Activated T-helper 1 cell treated with anti-CD3 and anti-CD28 coated beads, Interleukin-12 subunit alpha, Interleukin-12 subunit beta, Interleukin-2, Interleukin-4 antibody, amounts not matched to agents 30 ng/mL and 10 ng/mL and 1 ng/mL, durations not matched to agents 14 hours and 24 hours and 36 hours (primary cell): ENCODE measurements around the gene PAGE2. TPM values are rescaled to one million over a fixed set of nuclear protein-coding genes. Genes with fewer than 3 reads are reported as not detected.
"Not testable (repeated sequence)": the region's sequence is repeated elsewhere in the genome, so short reads cannot be mapped to it uniquely, and the experiment has no call there.

Experiments used
- DNase-seq: peaks from one replicate; pipeline ENCODE4 v3.0.0; 2021; ENCODE audit warnings: low spot score
- H3K27ac Mint-ChIP-seq: one replicate; pipeline ENCODE4 v1.8.0; 2021; ENCODE audit warnings: mild to moderate bottlenecking, mixed read lengths
- H3K27me3 Mint-ChIP-seq: one replicate; pipeline ENCODE4 v1.8.0; 2022; ENCODE audit warnings: mild to moderate bottlenecking, moderate library complexity, mixed read lengths; ENCODE audit not compliant: insufficient read depth
- H3K36me3 Mint-ChIP-seq: one replicate; pipeline ENCODE4 v1.8.0; 2021; ENCODE audit warnings: low read depth, mixed read lengths
- H3K4me1 Mint-ChIP-seq: one replicate; pipeline ENCODE4 v1.8.0; 2021; ENCODE audit warnings: low read depth, mixed read lengths
- H3K4me3 Mint-ChIP-seq: one replicate; pipeline ENCODE4 v1.8.0; 2021; ENCODE audit warnings: mild to moderate bottlenecking, moderate library complexity, mixed read lengths
- H3K9me3 Mint-ChIP-seq: one replicate; pipeline ENCODE4 v1.8.0; 2021; ENCODE audit warnings: mixed read lengths
- intact Hi-C: fragments of 100-400 bp; cut with micrococcal nuclease; formaldehyde crosslinking; loops from one replicate; pipeline ENCODE4 v1.15.1; 2024
- total RNA-seq: library from RNA; stranded (reverse); gene quantifications from 2 replicates; pipeline ENCODE4 v1.2.3, GENCODE V29; 2022

Gene PAGE2, protein sequence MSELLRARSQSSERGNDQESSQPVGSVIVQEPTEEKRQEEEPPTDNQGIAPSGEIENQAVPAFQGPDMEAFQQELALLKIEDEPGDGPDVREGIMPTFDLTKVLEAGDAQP
- not detected in 2 replicates for total RNA-seq

GRCh38 chrX:55088795-55089489, at the start of gene PAGE2:
TSS of gene PAGE2 (plus strand) at chrX:55089018. CDS start at chrX:55090021, 1,003 bp downstream.
- H3K36me3 Mint-ChIP-seq: no peaks in the 10 kb centered on the region
- H3K9me3 Mint-ChIP-seq: no peaks in the 10 kb centered on the region
- no peaks in the 10 kb centered on the region for H3K4me1 Mint-ChIP-seq
- H3K27me3 Mint-ChIP-seq: peaks cover 1% of the 10 kb centered on the region
- H3K27ac Mint-ChIP-seq: no peak within 1 kb of the TSS
- intact Hi-C loops: no loop called here
- no peak for DNase-seq
- no peak within 1 kb of the TSS for H3K4me3 Mint-ChIP-seq

DNA sequence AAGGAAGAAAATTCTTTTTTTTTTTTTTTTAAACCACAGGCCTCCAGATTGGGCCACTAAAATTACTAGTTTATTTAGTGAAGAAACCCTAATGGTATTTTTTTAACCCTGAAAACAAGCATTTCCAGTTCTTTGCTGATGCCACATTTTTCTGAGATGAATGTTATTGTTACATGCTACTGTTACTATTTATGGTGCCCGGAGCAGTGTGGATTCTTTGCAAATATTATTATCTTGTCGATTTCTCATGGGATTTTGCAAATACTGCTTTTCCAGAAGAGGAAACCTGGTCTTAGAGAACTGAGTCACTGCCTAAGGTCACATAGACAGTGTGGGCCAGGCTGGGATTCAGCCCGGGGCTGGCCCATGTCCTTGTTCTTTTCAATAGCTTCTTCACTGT, 49.3 kb upstream of the PAGE2 start:
- no peaks in the 10 kb centered on the region for H3K4me1 Mint-ChIP-seq
- H3K27me3 Mint-ChIP-seq: peaks cover 2% of the 10 kb centered on the region
- no peaks in the 10 kb centered on the region for H3K36me3 Mint-ChIP-seq
- DNase-seq: no peak
- intact Hi-C loops: no loop called here
- H3K4me3 Mint-ChIP-seq: no peak overlapping the region
- no peak overlapping the region for H3K27ac Mint-ChIP-seq
- H3K9me3 Mint-ChIP-seq: no peaks in the 10 kb centered on the region

- DNase-seq: no peak
- Mint-ChIP-seq H3K4me3 (no peak overlapping the region), H3K36me3 (no peaks in the 10 kb centered on the region), H3K27me3 (peaks cover 2% of the 10 kb centered on the region), H3K9me3 (no peaks in the 10 kb centered on the region), H3K27ac (no peak overlapping the region), H3K4me1 (no peaks in the 10 kb centered on the region)
- intact Hi-C loops: no loop called here
These were observed 47.3 kb upstream of the PAGE2 start for GRCh38 chrX:55041514-55041913.

GRCh38 chrX:55050599-55050998, 38.2 kb upstream of the PAGE2 start:
- not testable (repeated sequence) for H3K27ac Mint-ChIP-seq
- intact Hi-C loops: loop anchor here (10.0 kb wide), 1 partner anchor 1006 kb away; the partner anchor contains the start of gene PHF8

GRCh38 chrX:55056820-55057674, 31.8 kb upstream of the PAGE2 start:
- Mint-ChIP-seq H3K27me3 (no peaks in the 10 kb centered on the region), H3K27ac (no peak overlapping the region), H3K36me3 (no peaks in the 10 kb centered on the region), H3K9me3 (no peaks in the 10 kb centered on the region), H3K4me3 (peak overlapping the region; percentile 58), H3K4me1 (peaks cover 12% of the 10 kb centered on the region)
- peak; percentile 0 for DNase-seq
- intact Hi-C loops: loop anchor here (1.0 to 10.0 kb wide), 7 partner anchors 58 to 1740 kb away; partner anchors contain the start of gene PHF8

More at GRCh38 chrX:55050599-55050998, 38.2 kb upstream of the PAGE2 start:
- H3K9me3 Mint-ChIP-seq, DNase-seq, H3K4me3 Mint-ChIP-seq, H3K4me1 Mint-ChIP-seq, H3K36me3 Mint-ChIP-seq, H3K27me3 Mint-ChIP-seq: not testable (repeated sequence)

- Mint-ChIP-seq H3K27ac (no peak overlapping the region), H3K4me1 (peaks cover 12% of the 10 kb centered on the region), H3K36me3 (no peaks in the 10 kb centered on the region), H3K4me3 (peak overlapping the region; percentile 58), H3K27me3 (peaks cover under 1% of the 10 kb centered on the region), H3K9me3 (no peaks in the 10 kb centered on the region)
- peak; percentile 0 for DNase-seq
- intact Hi-C loops: loop anchor here (1.0 to 10.0 kb wide), 7 partner anchors 59 to 1740 kb away; partner anchors contain the start of gene PHF8
These were observed 31.1 kb upstream of the PAGE2 start for GRCh38 chrX:55057675-55058249.

GRCh38 chrX:55067180-55067579, 21.6 kb upstream of the PAGE2 start:
- H3K36me3 Mint-ChIP-seq, H3K4me1 Mint-ChIP-seq, H3K27ac Mint-ChIP-seq, DNase-seq, H3K27me3 Mint-ChIP-seq, intact Hi-C loops, H3K9me3 Mint-ChIP-seq, H3K4me3 Mint-ChIP-seq: not testable (repeated sequence)

DNA sequence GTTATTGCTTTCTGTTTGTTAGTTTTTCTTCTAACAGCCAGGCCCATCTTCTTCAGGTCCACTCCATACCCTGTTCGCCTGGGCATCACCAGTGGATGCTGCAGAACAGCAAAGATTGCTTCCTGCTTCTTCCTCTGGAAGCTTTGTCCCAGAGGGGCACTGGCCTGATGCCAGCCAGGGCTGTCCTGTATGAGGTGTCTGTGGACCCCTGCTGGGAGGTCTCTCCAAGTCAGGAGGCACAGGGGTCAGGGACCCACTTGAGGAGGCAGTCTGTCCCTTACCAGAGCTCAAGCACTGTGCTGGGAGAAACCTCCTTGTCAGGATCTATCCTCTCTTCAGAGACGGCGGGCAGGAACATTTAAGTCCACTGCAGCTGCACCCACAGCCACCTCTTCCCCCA, 16.5 kb upstream of the PAGE2 start:
- Mint-ChIP-seq H3K27me3 (no peaks in the 10 kb centered on the region), H3K4me3 (no peak overlapping the region), H3K9me3 (no peaks in the 10 kb centered on the region), H3K27ac (no peak overlapping the region), H3K4me1 (no peaks in the 10 kb centered on the region), H3K36me3 (no peaks in the 10 kb centered on the region)
- DNase-seq: no peak
- intact Hi-C loops: no loop called here

DNA sequence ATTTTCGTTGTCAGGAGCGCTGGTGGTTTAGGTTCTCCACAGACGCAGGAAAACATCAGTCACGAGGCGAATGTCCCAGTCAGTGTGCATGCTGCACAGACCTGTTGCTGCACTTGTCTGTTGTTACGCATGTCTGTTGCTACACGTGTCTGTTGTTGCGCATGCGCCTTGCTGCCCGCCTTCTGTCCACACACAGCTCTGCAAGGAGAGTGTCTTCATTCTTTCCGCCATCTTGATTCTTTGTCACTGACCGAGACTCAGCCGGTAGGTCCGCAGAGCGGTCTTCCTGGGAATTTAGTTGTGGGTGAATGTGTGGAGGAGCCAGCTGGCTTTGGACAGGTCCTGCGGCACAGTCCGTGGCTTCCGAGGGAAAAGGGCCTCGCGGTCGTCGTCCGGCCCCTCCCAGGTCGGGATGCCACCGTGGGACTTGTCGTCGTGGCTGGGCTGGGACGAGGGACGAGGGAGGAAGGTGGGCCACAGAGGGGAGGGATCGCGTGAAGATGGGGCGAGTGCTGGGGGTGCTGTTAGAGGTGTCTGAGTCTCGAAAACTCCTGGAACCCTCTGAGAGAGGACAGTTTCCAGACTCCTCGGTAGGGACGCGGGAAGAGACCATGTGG, 13.9 kb upstream of the PAGE2 start, which contains the start of gene PAGE2B:
TSS of gene PAGE2B (plus strand) at position 180 of the 617 bp plus-strand sequence. CDS start 1,012 bp downstream, outside the sequence.
- intact Hi-C loops: no loop called here
- DNase-seq: no peak
- Mint-ChIP-seq H3K4me1 (no peaks in the 10 kb centered on the region), H3K27me3 (no peaks in the 10 kb centered on the region), H3K36me3 (no peaks in the 10 kb centered on the region), H3K4me3 (no peak within 1 kb of the TSS), H3K27ac (no peak within 1 kb of the TSS), H3K9me3 (no peaks in the 10 kb centered on the region)

DNA sequence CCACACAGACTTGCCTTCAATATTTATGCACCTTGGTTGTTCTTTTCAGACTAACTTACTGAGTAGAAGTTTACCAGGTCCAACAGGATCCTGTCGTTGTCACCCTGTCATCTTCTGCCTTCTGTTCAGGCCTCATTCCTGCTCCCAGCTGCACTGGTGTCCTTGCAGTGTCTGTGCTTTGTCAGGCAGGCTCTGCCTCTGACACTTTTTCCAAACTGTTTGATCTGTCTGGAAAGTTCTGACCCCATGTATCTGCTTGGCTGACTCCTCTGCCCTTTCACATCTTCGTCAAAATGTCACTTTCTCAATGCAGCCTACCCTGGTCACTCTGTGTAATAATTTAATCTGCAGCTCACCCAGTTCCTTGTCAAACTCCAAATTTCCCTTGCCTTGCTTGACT, 9.9 kb downstream of the PAGE2 start:
- DNase-seq: no peak
- H3K27ac Mint-ChIP-seq: no peak overlapping the region
- no peaks in the 10 kb centered on the region for H3K27me3 Mint-ChIP-seq
- no peaks in the 10 kb centered on the region for H3K36me3 Mint-ChIP-seq
- no peaks in the 10 kb centered on the region for H3K4me1 Mint-ChIP-seq
- H3K9me3 Mint-ChIP-seq: no peaks in the 10 kb centered on the region
- intact Hi-C loops: no loop called here
- no peak overlapping the region for H3K4me3 Mint-ChIP-seq

GRCh38 chrX:55099162-55099561, 10.3 kb downstream of the PAGE2 start:
- no peak for DNase-seq
- H3K4me3 Mint-ChIP-seq: no peak overlapping the region
- no peaks in the 10 kb centered on the region for H3K9me3 Mint-ChIP-seq
- H3K36me3 Mint-ChIP-seq: no peaks in the 10 kb centered on the region
- no peak overlapping the region for H3K27ac Mint-ChIP-seq
- intact Hi-C loops: no loop called here
- H3K27me3 Mint-ChIP-seq: no peaks in the 10 kb centered on the region
- no peaks in the 10 kb centered on the region for H3K4me1 Mint-ChIP-seq

DNA sequence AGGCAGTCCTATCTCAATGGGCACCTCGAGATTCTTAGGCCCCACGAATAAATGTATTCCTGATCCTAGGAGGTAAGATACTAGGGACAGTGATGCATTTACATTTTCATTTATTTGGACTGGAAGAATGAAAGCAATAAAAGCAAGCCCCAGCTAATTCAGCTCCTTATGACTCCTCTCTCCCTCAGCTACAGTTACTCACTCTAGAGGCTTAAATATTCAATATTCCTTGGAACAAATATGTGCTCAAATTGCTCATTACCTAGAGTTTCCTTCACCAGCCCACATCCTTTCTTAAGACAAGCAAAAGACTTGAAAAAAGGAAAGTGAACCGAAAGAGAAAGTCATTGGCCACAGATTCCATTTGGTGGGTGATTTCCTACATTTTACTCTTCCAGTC, 13.9 kb downstream of the PAGE2 start:
- DNase-seq: no peak
- Mint-ChIP-seq H3K27me3 (no peaks in the 10 kb centered on the region), H3K9me3 (no peaks in the 10 kb centered on the region), H3K4me1 (no peaks in the 10 kb centered on the region), H3K36me3 (no peaks in the 10 kb centered on the region), H3K27ac (no peak overlapping the region), H3K4me3 (no peak overlapping the region)
- intact Hi-C loops: no loop called here
